Suppressor macrophage treated with lipopolysaccharide for 4 hours (primary cell): ENCODE data around the gene CATSPER3.

ENCODE experiments used
- DNase-seq: peaks from one replicate; pipeline ENCODE4 v3.0.0-alpha.2; 2020

The CATSPER3 gene

DNA sequence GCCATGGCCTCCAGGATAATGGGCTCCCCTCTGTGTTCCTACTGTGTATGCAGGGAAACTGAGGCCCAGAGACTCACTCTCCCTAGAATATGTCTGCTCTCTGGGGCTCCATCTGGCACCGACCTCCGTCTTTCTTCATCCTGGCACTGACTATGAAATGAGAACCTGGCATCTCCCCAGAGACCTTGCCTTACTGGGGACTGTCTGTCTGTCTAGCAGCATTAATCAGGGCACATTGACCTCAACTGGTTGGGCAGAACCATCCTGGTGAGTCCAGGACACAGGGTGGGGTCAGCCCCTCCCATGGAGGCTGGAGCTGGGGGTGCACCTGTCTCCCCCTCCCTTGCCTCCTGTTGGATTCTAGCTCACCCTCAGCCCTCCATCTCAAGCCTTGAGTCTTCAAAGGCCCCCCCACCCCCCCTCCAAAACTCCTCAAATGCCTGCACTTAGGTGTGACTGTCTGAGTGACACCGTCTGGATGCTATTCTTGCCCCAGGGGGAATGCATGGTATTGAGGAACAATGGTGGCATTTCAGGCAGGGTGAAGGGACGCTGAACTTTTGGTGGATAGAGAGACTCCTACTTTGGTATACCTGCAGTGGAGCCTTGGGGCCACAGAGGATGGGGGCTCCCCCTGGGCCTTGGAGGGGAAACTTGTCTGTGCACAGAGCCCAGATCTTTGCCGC lies 79.1 kb downstream of the CATSPER3 start:
- DNase-seq, result no peak

- DNase-seq, result no peak
Measured at GRCh38 chr5:135047347-135047695, 79.6 kb downstream of the CATSPER3 start.

DNA sequence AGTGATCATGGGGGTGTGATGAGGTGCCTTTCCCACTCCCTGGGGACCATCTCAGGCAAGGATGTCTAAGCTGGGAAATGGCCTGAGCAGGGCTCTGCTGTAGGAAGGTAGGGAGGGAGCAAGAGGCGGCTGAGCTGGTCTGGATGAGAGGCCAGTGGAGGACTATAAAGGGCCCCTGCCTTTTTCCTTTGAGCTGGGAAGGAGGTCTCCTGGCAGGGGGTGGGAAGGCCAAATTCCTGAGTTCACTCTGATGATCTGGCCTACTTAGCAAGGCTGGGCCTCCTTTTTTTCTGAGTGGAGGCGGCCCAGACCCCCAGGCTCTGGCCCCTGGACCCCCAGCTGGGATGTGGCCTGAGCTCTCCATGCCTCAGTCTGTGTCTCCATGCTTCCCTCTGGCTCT lies 80.6 kb downstream of the CATSPER3 start:
- DNase-seq, result no peak

DNA sequence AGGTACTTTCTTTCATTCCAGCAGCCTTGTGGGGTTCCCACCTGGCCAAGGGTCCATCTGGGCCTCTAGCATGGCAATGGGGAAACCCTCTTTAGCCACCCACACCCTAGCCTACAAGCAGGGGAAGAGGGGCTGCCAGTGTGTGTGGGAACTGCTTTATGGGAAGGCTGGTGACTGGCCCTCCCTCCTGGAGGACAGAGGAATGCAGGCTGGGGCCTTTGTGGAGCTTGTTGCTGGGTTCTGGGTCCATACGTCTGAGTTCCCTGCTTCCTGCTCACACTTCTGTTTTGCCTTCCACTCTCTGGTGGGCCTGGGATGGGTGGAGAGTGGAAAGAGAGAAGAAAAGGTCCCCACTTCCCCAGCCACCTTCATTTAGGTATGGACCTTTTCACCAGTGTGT lies 81.2 kb downstream of the CATSPER3 start:
- DNase-seq, result no peak

DNA sequence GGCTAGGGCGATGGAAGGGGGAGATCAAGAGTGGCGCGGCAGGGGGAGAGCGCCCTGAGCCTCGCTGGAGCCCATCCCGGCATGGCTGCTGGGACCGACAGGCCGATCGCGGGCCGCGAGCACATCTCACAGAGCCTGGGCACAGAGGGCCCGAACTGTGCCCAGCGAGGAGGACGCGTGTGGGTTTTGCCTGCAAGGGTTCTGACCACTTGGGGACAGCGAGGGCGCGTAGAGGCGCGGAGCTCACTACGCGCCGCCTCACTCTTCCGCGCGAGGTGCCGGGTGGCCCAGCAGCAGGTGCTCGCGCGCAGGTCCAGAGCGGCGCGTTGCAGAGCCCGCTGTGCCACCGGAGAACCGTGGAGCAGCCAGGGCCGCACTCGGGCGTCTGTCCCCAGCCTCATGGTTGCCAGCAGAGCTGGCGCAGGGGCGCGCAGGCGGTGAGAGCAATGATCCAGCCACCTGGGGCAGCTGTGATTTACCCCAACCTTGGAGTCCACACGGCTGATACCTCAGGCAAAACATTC lies 82.6 kb downstream of the CATSPER3 start:
- DNase-seq, result no peak

GRCh38 chr5:135051399-135051798 lies 83.7 kb downstream of the CATSPER3 start:
- no peak for DNase-seq

- DNase-seq, result no peak
Measured at GRCh38 chr5:135051872-135052271, 84.2 kb downstream of the CATSPER3 start.

- DNase-seq, result no peak
Measured at GRCh38 chr5:135052511-135053145, 84.9 kb downstream of the CATSPER3 start.

- DNase-seq, result no peak
Measured at GRCh38 chr5:135053278-135053677, 85.6 kb downstream of the CATSPER3 start.

DNA sequence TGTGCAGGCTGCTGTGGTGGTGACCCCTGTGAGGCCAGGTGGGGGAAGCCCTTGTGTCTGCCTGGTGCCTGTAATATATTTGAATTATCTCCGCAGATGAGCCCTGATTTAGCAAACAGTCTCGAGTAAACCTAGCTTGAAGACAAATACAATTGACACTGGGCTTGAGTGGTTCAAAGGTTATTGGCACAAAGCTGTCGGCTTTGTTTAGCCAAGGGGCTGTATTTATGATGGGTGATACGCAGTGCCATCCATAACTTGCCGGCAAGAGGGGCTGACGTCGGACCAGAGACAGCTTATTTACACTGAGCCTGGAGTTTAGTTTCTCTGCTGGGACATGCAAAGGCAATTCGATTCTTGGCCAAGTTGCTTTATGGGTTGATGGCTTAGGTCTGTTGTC lies 86.3 kb downstream of the CATSPER3 start:
- no peak for DNase-seq

GRCh38 chr5:135054546-135054945 lies 86.8 kb downstream of the CATSPER3 start:
- no peak for DNase-seq

DNA sequence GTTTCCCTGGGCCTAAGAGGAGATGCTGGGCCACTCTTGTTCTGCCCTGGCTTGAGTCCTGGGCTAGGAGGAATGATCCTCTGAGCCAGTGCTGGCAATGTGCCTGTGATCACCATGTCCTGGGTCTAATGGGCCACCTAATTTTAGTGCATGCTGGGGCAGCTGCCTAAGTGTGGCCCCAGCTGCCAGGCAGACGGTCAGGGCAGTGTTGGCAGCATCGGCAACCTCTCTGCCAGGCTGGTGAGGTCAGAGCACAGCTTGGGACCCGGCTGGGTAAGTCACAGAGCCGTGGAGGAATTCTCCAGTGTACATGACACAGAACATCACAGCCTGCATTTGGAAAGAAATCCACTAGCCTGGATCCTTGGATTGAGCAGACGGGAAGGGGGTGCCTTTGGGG lies 87.7 kb downstream of the CATSPER3 start:
- no peak for DNase-seq

GRCh38 chr5:135056316-135057030 lies 88.8 kb downstream of the CATSPER3 start:
- DNase-seq, result no peak

- no peak for DNase-seq
Measured at GRCh38 chr5:135057233-135057632, 89.5 kb downstream of the CATSPER3 start.

DNA sequence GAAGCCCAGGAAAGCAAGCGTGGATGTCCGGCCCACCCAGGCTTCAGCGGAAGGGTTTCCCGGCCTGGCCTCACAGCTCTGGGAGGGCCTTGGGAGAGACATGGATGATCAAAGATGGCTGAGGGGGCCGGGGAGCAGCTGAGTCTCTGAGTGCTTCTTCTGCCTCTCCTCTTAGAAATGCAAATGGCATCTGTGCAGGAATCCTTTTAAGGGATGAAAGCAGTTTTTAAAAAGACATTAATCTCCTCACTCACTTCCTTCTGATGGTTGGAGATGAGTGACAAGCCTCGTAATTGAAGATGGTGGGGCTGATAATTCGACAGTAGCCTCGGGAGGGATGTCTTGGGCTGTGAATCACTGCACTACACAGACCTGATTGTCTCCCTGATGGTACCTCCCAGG lies 90.6 kb downstream of the CATSPER3 start:
- DNase-seq, result no peak

- no peak for DNase-seq
Measured at GRCh38 chr5:135059000-135059923, 91.6 kb downstream of the CATSPER3 start.

DNA sequence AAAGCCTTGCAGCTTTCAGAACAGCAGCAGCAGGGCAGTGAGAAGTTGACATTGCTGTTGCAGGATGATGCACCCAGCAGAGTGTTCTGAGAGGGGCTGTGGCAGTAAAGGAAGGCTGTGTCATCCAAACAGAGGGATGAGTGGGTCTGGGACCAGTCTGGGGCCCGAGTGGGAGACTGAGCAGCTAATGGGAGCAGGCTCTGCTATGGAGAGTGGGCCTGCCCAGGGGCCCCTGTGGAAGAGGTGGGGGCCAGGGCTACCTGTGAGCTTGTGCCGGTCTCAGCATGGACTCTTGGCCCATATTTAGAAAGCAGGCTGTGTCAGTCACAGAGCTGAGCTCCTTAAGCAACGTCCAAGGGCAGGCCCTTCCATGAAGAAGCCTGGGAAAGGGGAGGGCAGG lies 92.3 kb downstream of the CATSPER3 start:
- DNase-seq, result no peak

- no peak for DNase-seq
Measured at GRCh38 chr5:135061001-135061400, 93.3 kb downstream of the CATSPER3 start.
